DMS114 treated with DMSO at 0.1 percent for 48 hours (cell line): ENCODE results near the gene SPATA16.

ENCODE experiments used
- DNase-seq: peaks from one replicate; lab custom pipeline; 2025; ENCODE audit not compliant: unreplicated experiment; lab: John Stamatoyannopoulos, UW

Gene SPATA16

DNA sequence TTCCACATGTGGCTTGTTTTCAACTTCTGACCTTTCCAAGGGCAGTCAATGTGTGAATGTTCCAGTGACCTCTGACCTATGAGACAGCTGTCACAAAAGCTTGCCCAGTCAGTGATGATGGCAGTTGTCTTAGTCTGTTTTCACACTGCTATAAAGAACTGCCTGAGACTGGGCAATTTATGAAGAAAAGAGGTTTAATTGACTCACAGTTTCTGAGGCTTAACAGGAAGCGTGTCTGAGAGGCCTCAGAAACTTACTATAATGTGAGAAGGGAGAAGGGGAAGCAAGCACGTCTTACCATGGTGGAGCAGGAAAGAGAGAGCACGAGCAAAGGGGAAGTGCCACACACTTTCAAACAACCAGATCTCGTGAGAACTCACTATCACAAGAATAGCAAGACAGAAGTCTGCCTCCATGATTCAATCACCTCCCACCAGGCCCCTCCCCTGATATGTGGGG, 294.9 kb downstream of the SPATA16 start:
- no peak for DNase-seq

DNA sequence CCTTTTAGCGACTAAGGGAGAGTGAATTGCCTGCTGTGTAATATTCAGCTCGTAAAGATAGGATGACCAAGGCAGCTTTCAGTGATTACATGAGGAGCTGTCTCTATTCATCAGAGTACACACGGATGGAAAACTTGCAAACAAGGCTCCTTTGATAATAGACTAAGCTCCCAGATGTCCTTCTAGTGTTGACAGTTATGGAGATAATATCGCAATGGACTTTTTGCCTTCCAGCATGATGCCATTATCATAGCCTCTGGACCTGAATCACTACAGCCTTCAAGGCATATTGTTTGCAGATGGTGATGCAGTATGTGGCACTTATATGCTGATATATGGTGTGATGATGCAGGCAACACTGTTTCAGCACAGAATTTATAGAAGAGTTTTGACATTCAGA, 296.6 kb downstream of the SPATA16 start:
- no peak for DNase-seq

DNA sequence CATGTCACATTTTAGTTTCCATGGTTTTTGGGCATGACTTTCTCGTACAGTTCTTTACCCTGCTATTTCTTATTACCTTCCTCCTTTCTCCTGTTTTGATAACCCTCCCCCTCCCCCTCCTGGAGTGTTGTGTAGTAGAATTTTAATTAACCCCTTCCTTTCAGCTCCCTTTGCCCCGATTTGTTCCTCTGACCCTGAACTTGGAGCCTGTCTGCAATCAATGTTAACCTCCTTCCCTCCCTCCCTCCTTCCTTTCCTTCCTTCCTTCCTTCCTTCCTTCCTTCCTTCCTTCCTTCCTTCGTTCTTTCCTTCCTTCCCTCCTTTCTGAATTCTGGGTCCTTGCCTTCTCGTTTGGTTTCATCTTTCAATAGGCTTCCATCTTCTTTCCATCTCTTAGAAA, 300.1 kb downstream of the SPATA16 start:
- no peak for DNase-seq

DNA sequence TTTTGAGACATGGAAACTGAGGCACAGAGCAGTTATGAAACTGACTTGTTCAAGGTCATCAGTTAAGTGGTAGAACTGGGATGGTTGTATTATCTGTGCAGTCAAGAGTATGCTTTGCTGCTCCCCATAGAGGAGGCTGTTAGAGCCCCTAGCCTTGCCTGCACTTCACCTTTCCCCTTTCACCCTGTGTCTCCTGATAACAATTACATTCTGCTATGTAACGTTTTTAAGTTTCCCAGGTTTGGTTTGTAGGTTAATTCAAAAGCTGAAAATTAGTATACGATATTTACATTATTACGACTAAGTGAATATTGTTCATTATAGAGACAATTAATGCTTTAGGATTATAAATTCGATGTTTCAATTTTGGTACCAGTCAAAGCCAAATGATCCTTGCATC, 300.6 kb downstream of the SPATA16 start:
- DNase-seq: no peak

DNA sequence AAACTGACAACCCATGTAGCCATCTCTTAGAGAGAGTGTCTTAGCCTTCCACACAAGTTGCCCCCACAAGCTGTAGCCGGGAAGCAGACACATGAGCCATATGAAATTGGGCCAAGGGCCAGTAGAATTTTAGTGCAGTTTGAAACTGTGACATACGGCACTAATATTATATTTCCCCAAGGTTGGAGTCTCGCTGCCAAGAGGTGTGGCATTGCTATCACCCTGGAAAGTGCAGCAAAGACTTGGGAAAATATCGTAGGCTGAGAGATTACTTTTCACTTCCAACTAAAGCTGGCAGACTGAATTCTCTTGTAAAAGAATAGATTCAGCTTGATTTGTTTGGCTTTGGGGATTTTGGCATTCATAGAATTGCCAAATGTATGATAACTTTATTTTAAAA, 301.4 kb downstream of the SPATA16 start:
- DNase-seq: no peak
